ENCODE measurements around the gene CAMSAP2.

DNA sequence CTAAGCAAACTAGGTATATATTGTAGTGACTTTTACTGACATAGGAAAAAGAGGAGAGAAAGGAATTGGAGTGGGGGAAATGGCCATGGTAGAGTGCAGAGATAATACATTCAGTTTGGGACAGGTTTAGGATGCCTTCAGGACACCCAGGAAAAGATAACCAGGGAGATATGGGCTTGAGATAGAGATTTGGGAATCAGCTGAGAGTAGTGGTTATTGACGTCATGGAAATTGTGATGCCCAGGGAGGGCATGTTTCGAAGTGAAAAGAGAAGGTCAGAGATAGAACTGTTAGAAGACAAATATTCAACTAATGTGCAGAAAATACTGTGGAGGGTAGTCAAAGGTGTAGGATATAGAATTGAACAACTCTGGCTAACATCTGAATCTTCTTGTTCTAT lies 40.6 kb downstream of the CAMSAP2 start:
- TF ChIP-seq, protein P1, sequence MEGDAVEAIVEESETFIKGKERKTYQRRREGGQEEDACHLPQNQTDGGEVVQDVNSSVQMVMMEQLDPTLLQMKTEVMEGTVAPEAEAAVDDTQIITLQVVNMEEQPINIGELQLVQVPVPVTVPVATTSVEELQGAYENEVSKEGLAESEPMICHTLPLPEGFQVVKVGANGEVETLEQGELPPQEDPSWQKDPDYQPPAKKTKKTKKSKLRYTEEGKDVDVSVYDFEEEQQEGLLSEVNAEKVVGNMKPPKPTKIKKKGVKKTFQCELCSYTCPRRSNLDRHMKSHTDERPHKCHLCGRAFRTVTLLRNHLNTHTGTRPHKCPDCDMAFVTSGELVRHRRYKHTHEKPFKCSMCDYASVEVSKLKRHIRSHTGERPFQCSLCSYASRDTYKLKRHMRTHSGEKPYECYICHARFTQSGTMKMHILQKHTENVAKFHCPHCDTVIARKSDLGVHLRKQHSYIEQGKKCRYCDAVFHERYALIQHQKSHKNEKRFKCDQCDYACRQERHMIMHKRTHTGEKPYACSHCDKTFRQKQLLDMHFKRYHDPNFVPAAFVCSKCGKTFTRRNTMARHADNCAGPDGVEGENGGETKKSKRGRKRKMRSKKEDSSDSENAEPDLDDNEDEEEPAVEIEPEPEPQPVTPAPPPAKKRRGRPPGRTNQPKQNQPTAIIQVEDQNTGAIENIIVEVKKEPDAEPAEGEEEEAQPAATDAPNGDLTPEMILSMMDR (optimal IDR thresholded peaks at IDR 0.05 in 1 of 3, IDR thresholded peaks at IDR 0.05 in 1 of 3, conservative IDR thresholded peaks at IDR 0.05 in 1 of 3; ENCODE audit: extremely low read depth in 1 of 3, insufficient read depth in 2 of 3, low read length in 3 of 3), result no peak
- no peak for TF ChIP-seq EZH2 (IDR thresholded peaks at IDR 0.05; ENCODE audit: low read length)

Data from keratinocyte (primary cell).